Body of pancreas (tissue), 4 donors: ENCODE results near the gene PCDHGA6.
"Not testable (repeated sequence)": the region's sequence is repeated elsewhere in the genome, so short reads cannot be mapped to it uniquely, and the experiment has no call there.

Experiments used
- POLR2A ChIP-seq, 3 donors: fragments of 450-650 bp; IDR thresholded peaks; one replicate each; pipeline ENCODE4 v1.6.1; 2016; ENCODE audit warnings: antibody characterized with exemption in 3 of 3, mild to moderate bottlenecking in 2 of 3
- TF ChIP-seq, protein P1 (sequence below), 7 experiments: fragments of 450-650 bp in 4 of 7; fragments of 200-600 bp in 3 of 7; sonication (generic) in 3 of 7; IDR thresholded peaks; one replicate each; pipeline ENCODE4 v1.5.1; 2016 to 2019; ENCODE audit warnings: antibody characterized with exemption in 7 of 7

DNA sequence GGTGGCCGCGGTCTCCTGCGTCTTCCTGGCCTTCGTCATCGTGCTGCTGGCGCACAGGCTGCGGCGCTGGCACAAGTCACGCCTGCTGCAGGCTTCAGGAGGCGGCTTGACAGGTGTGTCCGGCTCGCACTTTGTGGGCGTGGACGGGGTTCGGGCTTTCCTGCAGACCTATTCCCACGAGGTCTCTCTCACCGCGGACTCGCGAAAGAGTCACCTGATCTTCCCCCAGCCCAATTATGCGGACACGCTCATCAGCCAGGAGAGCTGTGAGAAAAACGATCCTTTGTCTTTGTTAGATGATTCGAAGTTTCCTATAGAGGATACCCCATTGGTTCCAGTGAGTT is 41.6 kb downstream of the PCDHGA6 start:
- TF ChIP-seq, protein P1, sequence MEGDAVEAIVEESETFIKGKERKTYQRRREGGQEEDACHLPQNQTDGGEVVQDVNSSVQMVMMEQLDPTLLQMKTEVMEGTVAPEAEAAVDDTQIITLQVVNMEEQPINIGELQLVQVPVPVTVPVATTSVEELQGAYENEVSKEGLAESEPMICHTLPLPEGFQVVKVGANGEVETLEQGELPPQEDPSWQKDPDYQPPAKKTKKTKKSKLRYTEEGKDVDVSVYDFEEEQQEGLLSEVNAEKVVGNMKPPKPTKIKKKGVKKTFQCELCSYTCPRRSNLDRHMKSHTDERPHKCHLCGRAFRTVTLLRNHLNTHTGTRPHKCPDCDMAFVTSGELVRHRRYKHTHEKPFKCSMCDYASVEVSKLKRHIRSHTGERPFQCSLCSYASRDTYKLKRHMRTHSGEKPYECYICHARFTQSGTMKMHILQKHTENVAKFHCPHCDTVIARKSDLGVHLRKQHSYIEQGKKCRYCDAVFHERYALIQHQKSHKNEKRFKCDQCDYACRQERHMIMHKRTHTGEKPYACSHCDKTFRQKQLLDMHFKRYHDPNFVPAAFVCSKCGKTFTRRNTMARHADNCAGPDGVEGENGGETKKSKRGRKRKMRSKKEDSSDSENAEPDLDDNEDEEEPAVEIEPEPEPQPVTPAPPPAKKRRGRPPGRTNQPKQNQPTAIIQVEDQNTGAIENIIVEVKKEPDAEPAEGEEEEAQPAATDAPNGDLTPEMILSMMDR (IDR thresholded peaks at IDR 0.05), result not testable (repeated sequence)
- not testable (repeated sequence) for TF ChIP-seq POLR2A (IDR thresholded peaks at IDR 0.05)
